ENCODE measurements around the gene RICTOR.
"Not testable (repeated sequence)": the region's sequence is repeated elsewhere in the genome, so short reads cannot be mapped to it uniquely, and the experiment has no call there.

RICTOR gene

DNA sequence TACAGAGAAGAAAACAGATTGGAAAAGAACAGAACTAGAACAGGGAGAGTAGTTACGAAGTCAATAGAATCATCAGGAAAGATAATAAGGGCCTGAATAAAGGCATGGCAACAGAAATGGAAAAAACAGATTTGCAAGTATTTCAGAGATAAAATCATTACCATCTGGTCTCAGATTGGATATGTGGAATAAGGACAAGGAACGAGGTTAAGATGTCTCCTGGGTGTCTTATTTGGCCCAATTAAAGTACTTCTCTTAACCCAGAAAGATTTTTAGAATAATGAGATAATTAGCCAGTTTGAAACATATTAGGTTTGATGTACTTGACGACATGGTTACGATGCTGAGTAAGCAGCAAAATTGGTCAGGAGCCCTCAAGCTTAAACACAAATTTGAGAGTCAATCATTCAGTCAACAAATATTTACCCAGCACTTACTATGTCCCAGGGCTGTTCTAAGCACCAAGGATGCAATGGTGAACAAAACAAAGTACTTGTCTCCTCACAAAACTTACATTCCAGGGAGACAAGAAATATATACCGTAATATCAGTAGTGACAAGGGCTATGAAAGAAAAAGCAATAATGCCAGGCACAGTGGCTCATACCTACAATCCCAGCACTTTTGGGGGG lies 18.3 kb downstream of the RICTOR start:
- DNase-seq = peak; percentile 42

DNA sequence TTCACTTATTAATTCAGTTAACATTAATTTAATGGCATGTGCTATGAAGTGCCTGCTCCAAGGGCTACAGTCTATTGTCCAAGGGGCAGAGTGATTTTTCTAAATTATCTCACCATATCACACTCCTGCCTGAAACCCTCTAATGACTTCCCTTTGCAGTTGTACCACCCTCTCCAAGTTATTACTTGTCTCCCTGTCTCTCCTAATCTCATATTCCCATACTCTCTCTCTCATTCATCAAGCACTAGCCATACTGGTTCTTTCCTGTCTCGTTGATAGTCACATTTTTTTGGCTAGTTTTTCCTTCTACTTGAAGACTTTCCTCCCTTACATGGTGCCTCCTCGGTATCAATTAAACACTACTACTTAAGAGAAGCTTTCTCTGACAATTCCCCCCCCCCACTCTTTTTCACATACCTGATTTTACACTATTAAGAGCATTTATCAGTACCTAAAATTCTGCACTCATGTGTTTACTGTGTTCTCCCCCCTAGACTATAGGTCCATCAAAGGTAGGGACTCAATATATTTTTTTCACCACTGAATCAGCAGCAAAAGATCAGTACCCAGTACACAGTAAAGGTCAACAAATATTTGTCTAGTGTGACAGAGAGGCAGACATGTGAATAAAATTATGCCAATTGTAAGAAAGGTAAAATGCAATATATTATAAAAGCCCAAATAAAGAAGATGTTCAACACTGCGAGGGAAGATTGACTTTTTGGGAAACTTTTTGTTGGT lies 19.0 kb downstream of the RICTOR start:
- DNase-seq = no peak

DNA sequence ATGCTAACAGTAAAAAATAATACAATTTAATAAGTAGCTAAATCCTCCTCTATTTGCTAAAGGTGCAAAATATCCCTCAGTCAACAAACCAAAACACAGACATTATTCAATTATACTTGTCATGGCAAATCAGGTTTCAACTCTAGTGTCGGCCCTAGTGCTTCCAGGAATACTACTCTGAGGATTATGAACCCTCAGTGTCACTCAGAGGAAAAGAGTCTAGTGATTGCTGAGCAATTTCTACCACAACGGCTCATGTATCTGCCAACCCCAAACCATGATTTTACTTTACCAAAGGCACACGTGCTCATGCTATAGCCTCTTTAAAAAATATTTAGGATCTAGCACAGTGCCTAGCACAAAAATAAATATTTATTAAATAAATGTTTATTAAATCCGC lies 21.0 kb downstream of the RICTOR start:
- DNase-seq = no peak

DNA sequence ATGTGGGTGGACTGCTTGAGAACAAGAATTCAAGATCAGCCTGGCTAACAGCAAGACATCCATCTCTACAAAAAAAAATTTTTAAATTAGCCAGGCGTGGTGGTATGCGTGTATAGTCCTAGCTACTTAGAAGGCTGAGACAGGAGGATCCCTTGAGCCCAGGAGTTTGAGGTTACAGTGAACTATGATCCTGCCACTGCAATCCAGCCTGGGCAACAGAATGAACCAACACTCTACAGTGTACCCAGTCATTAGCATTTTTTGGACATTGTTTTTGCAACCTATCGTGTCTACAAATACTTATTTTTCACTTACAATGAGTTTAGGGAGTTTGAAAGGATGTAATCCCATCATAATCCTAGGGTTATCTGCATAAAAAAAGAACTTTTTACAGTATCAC lies 22.1 kb downstream of the RICTOR start:
- no peak for DNase-seq

DNA sequence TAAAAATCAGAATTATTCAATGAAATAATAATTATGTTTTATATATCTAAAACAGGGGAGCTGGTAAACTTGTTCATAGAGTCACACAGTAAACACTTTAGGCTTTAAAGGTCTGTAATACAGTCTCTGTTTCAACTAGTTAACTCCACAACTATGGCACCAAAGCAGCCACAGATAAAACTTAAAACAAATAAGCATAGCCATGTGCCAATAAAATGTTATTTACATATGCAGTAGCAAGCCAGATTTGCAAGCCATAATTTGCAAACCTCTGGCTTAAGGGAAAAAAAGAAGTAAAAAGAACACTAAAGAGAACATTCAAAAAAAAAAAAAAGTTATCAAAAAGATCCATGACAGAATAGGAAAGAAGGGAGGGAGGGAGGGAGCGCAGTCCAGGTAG lies 24.9 kb downstream of the RICTOR start:
- DNase-seq = no peak

DNA sequence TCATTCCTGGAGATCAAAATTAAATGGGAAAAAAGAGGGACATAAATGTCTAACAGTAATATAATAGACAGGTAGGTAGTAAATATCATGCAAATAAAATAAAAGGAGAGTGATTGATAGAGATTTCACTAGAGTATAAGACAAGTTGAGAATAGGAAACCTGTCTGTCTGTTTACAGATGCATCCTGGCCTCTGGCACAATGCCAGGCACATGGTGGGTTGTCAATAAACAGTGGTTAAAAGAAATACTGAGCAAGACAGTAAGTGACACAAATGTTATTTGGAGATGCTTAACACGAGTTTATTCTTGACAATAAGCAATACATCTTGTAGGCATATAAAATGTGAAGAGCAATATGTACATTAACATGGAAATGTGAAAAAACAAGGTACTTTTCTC lies 33.3 kb downstream of the RICTOR start:
- DNase-seq = peak; percentile 60

DNA sequence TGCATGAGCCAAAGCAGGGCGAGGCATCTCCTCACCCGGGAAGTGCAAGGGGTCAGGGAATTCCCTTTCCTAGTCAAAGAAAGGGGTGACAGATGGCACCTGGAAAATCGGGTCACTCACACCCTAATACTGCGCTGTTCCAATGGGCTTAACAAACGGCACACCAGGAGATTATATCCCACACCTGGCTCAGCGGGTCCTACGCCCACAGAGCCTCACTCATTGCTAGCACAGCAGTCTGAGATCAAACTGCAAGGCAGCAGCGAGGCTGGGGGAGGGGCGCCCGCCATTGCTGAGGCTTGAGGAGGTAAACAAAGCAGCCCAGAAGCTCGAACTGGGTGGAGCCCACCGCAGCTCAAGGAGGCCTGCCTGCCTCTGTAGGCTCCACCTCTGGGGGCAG lies 39.7 kb downstream of the RICTOR start:
- DNase-seq = not testable (repeated sequence)

DNA sequence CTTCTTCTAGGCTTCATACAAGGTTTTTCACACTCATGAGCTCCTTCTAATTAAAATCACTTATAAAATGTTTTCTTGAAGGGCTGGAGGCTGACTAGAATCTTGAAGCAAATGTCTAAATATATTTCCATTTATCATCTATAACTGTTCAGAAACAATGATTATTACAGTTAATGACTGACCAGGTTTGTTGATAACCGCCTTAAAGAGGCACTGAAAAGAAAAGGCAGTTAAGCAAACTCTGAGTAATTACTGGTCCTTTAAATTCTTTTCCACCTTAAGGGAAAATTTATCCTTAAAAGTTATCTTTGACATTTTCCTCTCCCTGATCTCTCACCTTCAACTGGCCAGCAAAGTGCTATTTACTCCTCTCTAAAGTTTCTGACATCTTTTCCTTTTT lies 43.2 kb downstream of the RICTOR start:
- no peak for DNase-seq

DNA sequence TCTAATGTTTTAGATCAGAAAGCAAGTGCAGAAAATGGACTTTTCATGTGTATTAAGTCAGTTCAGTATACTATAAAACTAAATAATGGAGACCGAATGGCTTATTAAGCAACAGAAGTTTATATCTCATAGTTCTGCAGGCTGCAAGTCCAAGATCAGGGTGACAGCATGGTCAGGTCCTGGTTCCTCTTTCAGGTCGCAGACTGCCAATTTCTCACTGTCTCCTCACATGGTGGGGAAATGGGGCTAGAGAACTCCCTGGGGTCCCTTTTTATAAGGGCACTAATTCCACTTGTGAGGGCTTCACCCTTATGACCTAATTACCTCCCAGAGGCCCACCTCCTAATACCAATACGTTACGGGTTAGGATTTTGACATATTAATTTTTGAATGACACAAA lies 48.7 kb downstream of the RICTOR start:
- DNase-seq = no peak

DNA sequence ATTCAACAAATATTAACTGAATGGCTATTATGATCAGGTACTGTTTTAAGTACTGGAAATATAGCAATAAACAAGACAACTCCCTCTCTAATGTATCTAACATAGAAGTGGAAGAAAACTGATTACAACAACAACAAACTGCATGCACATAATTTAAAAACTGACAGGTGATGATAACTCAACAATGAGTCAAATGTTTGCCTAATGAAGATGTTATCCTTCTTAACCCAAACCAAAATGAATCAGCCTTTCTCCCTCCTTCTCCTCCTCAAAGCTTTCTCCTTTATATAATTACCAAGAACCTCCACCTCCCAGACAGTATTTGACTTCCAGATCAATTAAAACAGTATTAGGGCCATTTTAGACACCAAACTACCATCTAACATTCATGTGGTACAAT lies 49.3 kb downstream of the RICTOR start:
- DNase-seq = no peak

DNA sequence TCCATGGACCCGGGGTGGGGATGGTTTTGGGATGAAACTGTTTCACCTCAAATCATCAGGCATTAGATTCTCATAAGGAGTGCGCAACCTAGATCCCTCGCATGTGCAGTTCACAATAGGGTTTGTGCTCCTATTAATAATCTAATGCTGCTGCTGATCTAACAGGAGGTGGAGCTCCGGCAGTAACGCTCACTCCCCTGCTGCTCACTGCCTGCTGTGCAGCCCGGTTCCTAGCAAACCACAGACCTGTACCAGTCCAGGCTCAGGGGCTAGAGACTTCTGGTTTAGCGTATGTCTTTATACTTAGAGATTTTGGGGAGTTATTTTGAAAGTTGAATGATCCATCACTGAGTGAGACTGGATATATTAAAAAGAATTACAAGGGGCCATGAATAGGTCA lies 50.2 kb downstream of the RICTOR start:
- DNase-seq = no peak

DNA sequence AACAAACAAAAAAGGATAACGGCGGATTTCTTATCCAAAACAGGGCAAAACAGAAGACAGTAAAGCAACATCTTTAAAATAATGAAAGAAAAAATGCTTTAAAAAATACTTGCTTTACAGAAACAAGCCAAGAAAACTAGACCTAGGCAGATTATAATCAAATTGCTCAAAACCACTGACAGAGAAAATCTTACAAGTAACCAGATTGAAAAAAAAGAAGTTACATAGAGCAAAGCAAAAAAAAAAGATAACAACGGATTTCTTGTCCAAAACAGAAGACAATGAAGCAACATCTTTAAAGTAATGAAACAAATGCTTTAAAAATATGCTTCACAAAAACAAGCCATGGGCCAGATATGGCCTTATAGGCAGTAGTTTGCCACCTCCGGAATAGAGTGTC lies 51.1 kb downstream of the RICTOR start:
- no peak for DNase-seq

DNA sequence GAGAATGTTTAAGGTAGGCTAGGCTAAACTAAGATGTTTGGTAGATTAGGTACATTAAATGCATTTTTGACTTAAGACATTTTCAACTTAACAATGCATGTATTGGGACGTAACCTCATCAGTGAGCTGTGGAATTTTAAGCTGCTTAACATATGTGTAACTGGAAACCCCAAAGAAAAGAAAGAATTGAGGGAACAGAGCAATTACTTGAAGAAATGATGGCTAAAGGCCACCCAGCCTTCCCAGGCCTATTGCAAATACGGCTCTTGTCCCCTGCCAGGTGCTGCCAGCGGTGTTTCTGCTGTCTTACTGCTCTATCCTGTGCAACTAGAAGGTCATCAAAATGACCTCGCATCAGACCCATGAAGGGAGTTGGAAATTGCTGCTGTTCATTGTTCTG lies 52.0 kb downstream of the RICTOR start:
- no peak for DNase-seq

DNA sequence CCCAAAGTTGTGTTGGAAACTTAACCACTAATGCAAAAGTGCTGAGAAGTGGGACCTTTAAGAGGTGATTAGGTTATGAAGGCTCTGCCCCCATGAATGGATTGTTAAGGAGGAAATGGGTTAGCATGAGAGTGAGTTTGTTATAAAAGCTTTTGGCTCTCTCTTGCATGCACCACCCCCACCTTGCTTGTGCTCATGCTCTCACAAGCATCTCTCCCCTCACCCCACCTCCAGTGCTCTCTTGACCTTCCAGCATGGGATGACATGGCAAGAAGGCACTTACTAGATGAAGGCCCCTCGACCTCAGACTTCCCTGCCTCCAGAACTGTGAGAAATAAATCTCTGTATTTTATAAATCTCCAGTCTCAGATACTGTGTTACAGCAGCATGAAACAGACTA lies 52.8 kb downstream of the RICTOR start:
- DNase-seq = no peak

DNA sequence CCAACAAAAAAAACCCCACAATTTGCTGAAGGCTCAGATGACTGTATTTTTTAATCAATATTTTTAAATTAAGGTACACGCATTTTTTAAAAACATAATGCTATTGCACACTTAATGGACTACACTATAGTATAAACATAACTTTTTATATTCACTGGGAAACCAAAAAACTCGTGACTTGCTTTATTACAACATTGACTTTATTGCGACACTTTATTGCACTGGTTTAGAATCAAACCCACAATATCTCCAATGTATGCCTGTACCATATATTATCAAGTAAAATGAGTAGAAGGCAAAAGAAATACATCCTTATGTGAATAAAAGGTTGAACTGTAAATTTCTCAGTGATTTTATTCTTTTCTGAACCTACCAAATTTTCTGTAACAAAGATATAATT lies 53.7 kb downstream of the RICTOR start:
- no peak for DNase-seq

DNA sequence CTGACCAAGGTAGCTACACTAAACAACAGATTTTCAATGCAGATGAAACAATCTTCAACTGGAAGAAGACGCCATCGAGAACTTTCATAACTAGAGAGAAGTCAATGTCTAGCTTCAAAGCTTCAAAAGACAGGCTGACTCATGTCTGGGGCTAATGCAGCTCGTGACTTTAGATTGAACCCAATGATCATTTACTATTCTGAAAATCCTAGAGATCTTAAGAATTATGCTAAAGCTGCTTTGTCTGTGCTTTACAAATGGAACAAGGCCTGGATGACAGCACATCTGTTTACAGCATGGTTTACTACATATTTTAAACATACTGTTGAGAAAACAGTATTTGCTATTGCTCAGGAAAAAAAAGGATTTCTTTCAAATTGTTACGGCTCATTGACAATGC lies 54.9 kb downstream of the RICTOR start:
- no peak for DNase-seq

DNA sequence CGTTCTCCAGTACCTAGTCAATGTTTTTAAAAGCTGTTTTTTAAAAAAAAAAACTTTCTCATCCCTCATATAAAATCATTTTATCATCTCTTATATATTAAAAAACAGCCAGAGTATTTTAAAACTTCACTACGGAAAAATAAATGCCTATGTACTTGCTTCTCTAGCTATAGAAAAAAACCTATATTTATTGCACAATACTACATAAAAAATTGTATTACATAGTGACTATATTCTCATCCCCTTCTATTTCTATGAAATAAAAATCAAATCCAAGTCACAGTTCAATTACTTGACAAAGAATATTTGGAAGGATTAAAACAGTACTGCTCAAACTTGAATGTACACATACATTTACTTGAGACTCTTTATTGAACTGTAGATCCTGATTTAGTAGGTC lies 56.7 kb downstream of the RICTOR start:
- no peak for DNase-seq

DNA sequence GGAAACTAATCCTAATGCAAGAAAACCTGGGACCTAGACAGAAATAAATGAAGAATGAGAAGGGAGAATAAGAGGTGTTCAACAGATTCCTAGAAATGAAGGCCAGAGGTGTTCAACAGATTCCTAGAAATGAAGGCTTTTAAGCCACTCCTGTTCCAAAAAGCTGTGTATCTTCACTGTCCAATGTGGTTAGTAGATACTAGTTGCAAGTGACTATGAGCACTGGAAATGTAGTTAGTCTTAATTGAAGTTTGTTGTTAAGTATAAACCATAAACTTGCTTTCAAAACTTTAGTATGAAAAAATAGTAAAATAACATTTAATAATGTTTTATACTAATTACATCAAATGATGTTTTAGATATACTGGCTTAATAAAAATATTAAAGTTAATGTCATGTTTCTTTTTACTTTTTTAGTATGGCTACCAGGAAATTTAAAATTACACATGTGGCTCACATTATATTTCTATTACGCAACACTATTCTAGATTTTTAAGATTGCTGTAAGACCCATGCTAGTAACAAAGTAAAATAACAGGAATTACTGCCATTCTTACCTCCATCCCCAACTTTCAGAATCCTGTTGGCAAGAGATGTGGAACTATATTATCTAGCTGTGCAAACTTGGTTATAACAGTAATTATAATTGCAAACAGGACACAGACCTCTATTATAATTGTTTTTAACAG lies 57.5 kb downstream of the RICTOR start:
- DNase-seq = no peak

DNA sequence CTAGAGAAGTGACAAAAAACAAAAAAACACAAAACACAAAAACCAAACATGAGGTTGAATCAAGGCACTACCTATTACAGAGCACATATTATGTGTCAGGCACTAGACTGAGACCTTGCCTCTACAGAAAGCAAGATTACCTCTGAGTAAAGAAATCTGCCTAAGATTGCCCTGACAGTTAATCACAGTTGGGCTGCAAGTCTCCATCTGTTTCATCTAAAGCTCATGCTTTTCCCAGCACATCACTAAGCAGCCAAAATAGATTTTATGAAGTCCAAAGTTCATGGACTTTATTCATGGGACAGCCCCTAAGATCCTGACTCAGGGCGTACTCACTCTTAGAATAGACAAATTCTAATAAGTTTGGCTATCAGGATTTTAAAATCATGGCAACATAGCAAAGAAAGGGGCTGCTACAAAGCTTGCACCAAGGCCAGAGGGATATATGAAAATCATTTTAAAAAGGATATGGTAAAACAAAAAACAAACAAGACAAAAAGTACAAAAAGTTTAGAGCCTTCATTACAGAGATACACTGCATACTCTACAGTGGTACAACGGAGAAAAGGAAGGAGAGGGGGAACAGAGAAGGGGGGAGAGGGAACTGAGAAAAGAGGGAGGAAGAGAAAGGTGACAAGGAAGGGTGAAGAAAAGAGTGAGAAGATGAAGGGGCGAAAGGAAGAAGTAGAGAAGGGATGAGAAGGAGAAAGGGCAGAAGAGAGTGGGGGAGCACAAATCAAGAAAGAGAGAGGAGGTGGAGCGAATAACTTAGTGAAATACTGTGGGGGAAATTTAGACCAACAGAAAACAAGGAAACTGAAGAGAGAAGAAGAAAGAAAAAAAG lies 58.2 kb downstream of the RICTOR start:
- no peak for DNase-seq

DNA sequence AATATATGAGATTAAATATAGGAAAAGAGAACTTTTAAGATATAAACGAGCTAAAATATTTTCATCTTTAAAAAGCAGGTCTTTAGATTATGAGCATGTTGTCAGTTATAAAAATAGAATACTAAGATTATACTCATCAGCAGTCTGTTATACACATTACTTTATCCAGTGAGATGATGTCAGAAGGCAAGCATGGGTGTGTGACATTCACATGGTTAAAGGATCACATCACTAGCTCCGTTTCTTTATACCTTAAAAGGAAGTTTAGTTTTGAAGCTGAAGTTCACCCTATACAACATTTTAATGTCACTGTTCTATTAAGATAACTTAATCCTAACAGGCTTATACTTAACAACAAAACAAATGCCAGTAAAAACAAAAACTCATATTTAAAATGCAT lies 59.6 kb downstream of the RICTOR start:
- no peak for DNase-seq

DNA sequence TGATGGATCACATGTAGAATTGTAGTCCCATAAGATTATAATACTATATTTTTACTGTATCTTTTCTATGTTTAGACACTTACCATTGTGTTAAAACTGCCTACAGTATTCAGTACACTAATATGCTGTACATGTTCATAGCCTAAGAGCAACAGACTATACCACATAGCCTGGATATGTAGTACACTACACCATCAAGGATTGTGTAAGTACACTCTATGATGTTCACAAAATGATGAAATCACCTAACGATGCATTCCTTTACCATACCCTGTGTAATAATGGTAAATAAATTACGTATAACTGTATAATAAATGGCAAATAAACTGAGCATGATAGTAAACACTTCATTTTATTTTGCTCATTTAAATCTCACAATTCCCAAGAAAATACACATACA lies 60.3 kb downstream of the RICTOR start:
- DNase-seq = no peak

DNA sequence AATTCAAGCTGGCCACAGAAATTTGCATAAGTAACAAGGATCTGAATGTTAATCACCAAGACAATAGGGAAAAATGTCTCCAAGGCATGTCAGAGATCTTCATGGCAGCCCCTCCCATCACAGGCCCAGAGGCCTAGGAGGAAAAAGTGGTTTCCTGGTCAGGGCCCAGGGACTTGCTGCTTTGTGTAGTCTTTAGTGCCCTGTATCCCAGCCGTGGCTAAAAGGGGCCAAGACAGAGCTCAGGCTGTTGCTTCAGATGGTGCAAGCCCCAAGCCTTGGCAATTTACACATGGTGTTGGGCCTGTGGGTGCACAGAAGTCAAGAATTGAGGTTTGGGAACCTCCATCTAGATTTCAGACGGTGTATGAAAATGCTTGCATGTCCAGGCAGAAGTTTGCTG lies 63.2 kb downstream of the RICTOR start:
- not testable (repeated sequence) for DNase-seq

DNA sequence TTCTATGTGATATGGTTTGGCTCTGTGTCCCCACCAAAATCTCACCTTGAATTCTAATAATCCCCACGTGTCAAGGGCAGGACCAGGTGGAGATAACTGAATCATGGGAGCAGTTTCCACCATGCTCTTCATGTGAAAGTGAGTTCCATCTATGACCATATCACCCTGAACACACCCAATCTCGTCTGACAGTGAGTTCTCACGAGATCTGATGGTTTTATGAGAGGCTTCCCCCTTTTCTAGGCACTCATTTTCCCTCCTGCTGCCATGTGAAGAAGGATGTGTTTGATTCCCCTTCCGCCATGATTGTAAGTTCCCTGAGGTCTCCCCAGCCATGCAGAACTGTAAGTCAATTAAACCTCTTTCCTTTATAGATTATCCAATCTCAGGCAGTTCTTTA lies 64.2 kb downstream of the RICTOR start:
- no peak for DNase-seq

DNA sequence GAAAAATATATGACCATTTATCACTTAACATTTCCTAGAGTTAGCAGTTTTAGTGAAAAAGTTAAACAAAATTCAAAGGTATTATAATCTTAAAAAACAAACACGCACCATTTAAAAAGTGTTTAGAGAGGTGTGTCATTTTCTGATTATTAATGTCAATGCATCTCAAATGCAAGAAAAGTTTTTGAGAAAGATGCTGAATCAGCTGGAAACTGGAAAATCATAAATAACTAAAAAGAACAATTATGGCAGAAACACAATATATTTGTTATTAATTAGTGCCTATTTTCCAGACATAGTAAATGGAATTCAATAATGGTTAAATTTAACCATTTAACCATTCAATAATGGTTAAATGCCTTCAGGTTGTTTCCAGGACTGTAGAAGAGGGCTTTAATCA lies 64.9 kb downstream of the RICTOR start:
- no peak for DNase-seq
